HG03432 (cell line): ENCODE data around the gene C3orf22.
"Not testable (repeated sequence)": the region's sequence is repeated elsewhere in the genome, so short reads cannot be mapped to it uniquely, and the experiment has no call there.

Experiments used
- ATAC-seq: cut with Tn5 transposase; IDR thresholded peaks from one replicate; pipeline ENCODE4 v1.9.1; 2021; ENCODE audit warnings: mild to moderate bottlenecking, moderate library complexity; ENCODE audit not compliant: unreplicated experiment

C3orf22 gene

GRCh38 chr3:126558336-126559071 lies at the start of gene C3orf22:
Gene C3orf22 (minus strand): TSS chr3:126558932. CDS start chr3:126553390, 5,542 bp downstream.
- no peak for ATAC-seq

- ATAC-seq = no peak
These were observed 48.6 kb upstream of the C3orf22 start for GRCh38 chr3:126607214-126607908.

GRCh38 chr3:126606001-126606400 lies 47.3 kb upstream of the C3orf22 start:
- ATAC-seq = no peak

GRCh38 chr3:126604691-126605090 lies 46.0 kb upstream of the C3orf22 start:
- no peak for ATAC-seq

GRCh38 chr3:126599101-126599500 lies 40.4 kb upstream of the C3orf22 start:
- no peak for ATAC-seq

GRCh38 chr3:126595479-126595878 lies 36.7 kb upstream of the C3orf22 start:
- not testable (repeated sequence) for ATAC-seq

- not testable (repeated sequence) for ATAC-seq
These were observed 32.8 kb upstream of the C3orf22 start for GRCh38 chr3:126591515-126591914.

GRCh38 chr3:126582311-126582710 lies 23.6 kb upstream of the C3orf22 start:
- ATAC-seq = no peak

- ATAC-seq = no peak
These were observed 22.8 kb upstream of the C3orf22 start for GRCh38 chr3:126581569-126581968.

GRCh38 chr3:126580746-126581145 lies 22.0 kb upstream of the C3orf22 start:
- no peak for ATAC-seq

- no peak for ATAC-seq
These were observed 20.0 kb upstream of the C3orf22 start for GRCh38 chr3:126578702-126579101.

- no peak for ATAC-seq
These were observed 18.5 kb upstream of the C3orf22 start for GRCh38 chr3:126577261-126577660.

- no peak for ATAC-seq
These were observed 14.9 kb upstream of the C3orf22 start for GRCh38 chr3:126573492-126574117.

- no peak for ATAC-seq
These were observed 12.3 kb upstream of the C3orf22 start for GRCh38 chr3:126571078-126571477.

- no peak for ATAC-seq
These were observed 11.4 kb upstream of the C3orf22 start for GRCh38 chr3:126570103-126570541.

GRCh38 chr3:126569390-126569975 lies 10.8 kb upstream of the C3orf22 start:
- ATAC-seq = no peak

- ATAC-seq = no peak
These were observed 10.1 kb upstream of the C3orf22 start for GRCh38 chr3:126568776-126569342.

- ATAC-seq = no peak
These were observed 9.1 kb upstream of the C3orf22 start for GRCh38 chr3:126567696-126568438.

- no peak for ATAC-seq
These were observed 4.1 kb upstream of the C3orf22 start for GRCh38 chr3:126562737-126563276.

- ATAC-seq = no peak
These were observed 971 bp downstream of the C3orf22 start for GRCh38 chr3:126557761-126558160.
